Parathyroid adenoma (tissue), 2 donors: ENCODE measurements around the gene CLIP3.
"Not testable (repeated sequence)": the region's sequence is repeated elsewhere in the genome, so short reads cannot be mapped to it uniquely, and the experiment has no call there.

ENCODE experiments used
- H2AFZ ChIP-seq: fragments of 300-600 bp; sonication (generic); one replicate; pipeline ENCODE4 v1.7.0; 2017; ENCODE audit warnings: antibody characterized with exemption, mild to moderate bottlenecking
- H3K27ac ChIP-seq: fragments of 300-600 bp; sonication (generic); one replicate; pipeline ENCODE4 v1.7.0; 2017
- H3K27me3 ChIP-seq: fragments of 300-600 bp; sonication (generic); one replicate; pipeline ENCODE4 v1.7.0; 2017; ENCODE audit warnings: low read length; ENCODE audit not compliant: control insufficient read depth, insufficient read depth
- H3K36me3 ChIP-seq: fragments of 300-600 bp; sonication (generic); one replicate; pipeline ENCODE4 v1.7.0; 2017; ENCODE audit warnings: low read length; ENCODE audit not compliant: control insufficient read depth, insufficient read depth
- H3K4me1 ChIP-seq: fragments of 300-600 bp; sonication (generic); one replicate; pipeline ENCODE4 v1.7.0; 2017; ENCODE audit warnings: control low read depth
- H3K4me2 ChIP-seq: fragments of 300-600 bp; sonication (generic); one replicate; pipeline ENCODE4 v1.7.0; 2017; ENCODE audit warnings: low read length
- H3K4me3 ChIP-seq: fragments of 300-600 bp; sonication (generic); one replicate; pipeline ENCODE4 v1.7.0; 2017; ENCODE audit warnings: low read depth, low read length
- H3K79me2 ChIP-seq: fragments of 300-600 bp; sonication (generic); one replicate; pipeline ENCODE4 v1.7.0; 2017; ENCODE audit warnings: control low read depth
- H3K9ac ChIP-seq: fragments of 300-600 bp; sonication (generic); one replicate; pipeline ENCODE4 v1.7.0; 2017; ENCODE audit warnings: mild to moderate bottlenecking
- H3K9me3 ChIP-seq: fragments of 300-600 bp; sonication (generic); one replicate; pipeline ENCODE4 v1.7.0; 2017; ENCODE audit warnings: low read length; ENCODE audit not compliant: control insufficient read depth
- CTCF ChIP-seq: fragments of 300-600 bp; sonication (generic); IDR thresholded peaks from one replicate; pipeline ENCODE4 v1.7.0; 2017; ENCODE audit warnings: antibody characterized with exemption, mild to moderate bottlenecking
- donor health status: primary hyperparathyroidism.

Gene CLIP3

GRCh38 chr19:36073121-36073876, 40.6 kb upstream of the CLIP3 start:
- Histone ChIP-seq H3K9ac (no peak overlapping the region), H3K79me2 (no peaks in the 10 kb centered on the region), H3K4me1 (no peaks in the 10 kb centered on the region), H3K27me3 (no peaks in the 10 kb centered on the region), H3K4me3 (no peak overlapping the region), H3K9me3 (no peaks in the 10 kb centered on the region), H3K36me3 (no peaks in the 10 kb centered on the region), H3K4me2 (no peak overlapping the region), H2AFZ (no peak overlapping the region), H3K27ac (no peak overlapping the region)
- no peak for TF ChIP-seq CTCF

- Histone ChIP-seq H3K79me2 (no peaks in the 10 kb centered on the region), H3K4me1 (no peaks in the 10 kb centered on the region), H2AFZ (no peak overlapping the region), H3K27ac (no peak overlapping the region), H3K36me3 (no peaks in the 10 kb centered on the region), H3K27me3 (no peaks in the 10 kb centered on the region), H3K4me3 (no peak overlapping the region), H3K9ac (no peak overlapping the region), H3K9me3 (no peaks in the 10 kb centered on the region), H3K4me2 (no peak overlapping the region)
- TF ChIP-seq CTCF = no peak
Observed at GRCh38 chr19:36072081-36072480, 39.4 kb upstream of the CLIP3 start.

GRCh38 chr19:36068810-36069499, 36.3 kb upstream of the CLIP3 start:
- not testable (repeated sequence) for H3K27me3 ChIP-seq, H3K79me2 ChIP-seq, H3K4me1 ChIP-seq, H3K4me3 ChIP-seq, H2AFZ ChIP-seq, H3K9ac ChIP-seq, H3K27ac ChIP-seq, H3K4me2 ChIP-seq, H3K9me3 ChIP-seq, H3K36me3 ChIP-seq

- H3K4me3 ChIP-seq = no peak overlapping the region
- no peaks in the 10 kb centered on the region for H3K9me3 ChIP-seq
- no peaks in the 10 kb centered on the region for H3K79me2 ChIP-seq
- no peaks in the 10 kb centered on the region for H3K4me1 ChIP-seq
- H3K9ac ChIP-seq = no peak overlapping the region
- TF ChIP-seq CTCF = no peak
- H3K36me3 ChIP-seq = no peaks in the 10 kb centered on the region
- no peak overlapping the region for H2AFZ ChIP-seq
- no peak overlapping the region for H3K4me2 ChIP-seq
- no peaks in the 10 kb centered on the region for H3K27me3 ChIP-seq
- H3K27ac ChIP-seq = no peak overlapping the region
Observed at GRCh38 chr19:36067681-36068080, 35.0 kb upstream of the CLIP3 start.

GRCh38 chr19:36064826-36065225, 32.2 kb upstream of the CLIP3 start:
- Histone ChIP-seq H2AFZ (no peak overlapping the region), H3K4me3 (no peak overlapping the region), H3K27ac (no peak overlapping the region), H3K4me2 (no peak overlapping the region), H3K9me3 (no peaks in the 10 kb centered on the region), H3K4me1 (no peaks in the 10 kb centered on the region), H3K36me3 (no peaks in the 10 kb centered on the region), H3K9ac (no peak overlapping the region), H3K79me2 (no peaks in the 10 kb centered on the region), H3K27me3 (no peaks in the 10 kb centered on the region)
- TF ChIP-seq CTCF = no peak
